Right hindlimb (tissue), 1 donor: ENCODE measurements around the gene DCC.

Experiments used
- DNase-seq: peaks from one replicate; pipeline ENCODE4 v3.0.0-alpha.2; 2018

DCC gene

GRCh38 chr18:52510139-52510538 is 170.1 kb downstream of the DCC start:
- DNase-seq, result no peak

- DNase-seq, result no peak
Observed at GRCh38 chr18:52518086-52518485, 178.1 kb downstream of the DCC start.

GRCh38 chr18:52519021-52519420 is 179.0 kb downstream of the DCC start:
- no peak for DNase-seq

- DNase-seq, result no peak
Observed at GRCh38 chr18:52523566-52523965, 183.6 kb downstream of the DCC start.

- DNase-seq, result no peak
Observed at GRCh38 chr18:52531836-52532235, 191.8 kb downstream of the DCC start.

- DNase-seq, result no peak
Observed at GRCh38 chr18:52536039-52536438, 196.0 kb downstream of the DCC start.

- DNase-seq, result no peak
Observed at GRCh38 chr18:52537261-52537660, 197.3 kb downstream of the DCC start.

- no peak for DNase-seq
Observed at GRCh38 chr18:52541056-52541455, 201.1 kb downstream of the DCC start.

- DNase-seq, result no peak
Observed at GRCh38 chr18:52544086-52544485, 204.1 kb downstream of the DCC start.

GRCh38 chr18:52546686-52547346 is 206.8 kb downstream of the DCC start:
- no peak for DNase-seq

- DNase-seq, result no peak
Observed at GRCh38 chr18:52553441-52553840, 213.4 kb downstream of the DCC start.

GRCh38 chr18:52554180-52554579 is 214.2 kb downstream of the DCC start:
- DNase-seq, result no peak

GRCh38 chr18:52567360-52567759 is 227.4 kb downstream of the DCC start:
- no peak for DNase-seq

- DNase-seq, result no peak
Observed at GRCh38 chr18:52569492-52569891, 229.5 kb downstream of the DCC start.

- DNase-seq, result no peak
Observed at GRCh38 chr18:52570975-52571374, 231.0 kb downstream of the DCC start.

GRCh38 chr18:52572036-52573000 is 232.3 kb downstream of the DCC start:
- no peak for DNase-seq

GRCh38 chr18:52577795-52578194 is 237.8 kb downstream of the DCC start:
- DNase-seq, result no peak

GRCh38 chr18:52582061-52582460 is 242.1 kb downstream of the DCC start:
- no peak for DNase-seq

- no peak for DNase-seq
Observed at GRCh38 chr18:52582516-52582915, 242.5 kb downstream of the DCC start.

GRCh38 chr18:52588931-52589330 is 248.9 kb downstream of the DCC start:
- DNase-seq, result no peak

- DNase-seq, result no peak
Observed at GRCh38 chr18:52596748-52597435, 256.9 kb downstream of the DCC start.

- no peak for DNase-seq
Observed at GRCh38 chr18:52598921-52599320, 258.9 kb downstream of the DCC start.

GRCh38 chr18:52602820-52603219 is 262.8 kb downstream of the DCC start:
- DNase-seq, result no peak

- DNase-seq, result no peak
Observed at GRCh38 chr18:52605345-52605744, 265.3 kb downstream of the DCC start.
